Testis (tissue), 2 donors: ENCODE measurements around the gene CSNK1G2.

Experiments
- POLR2A ChIP-seq: fragments of 450-650 bp; IDR thresholded peaks from one replicate; pipeline ENCODE4 v1.6.1; 2017; ENCODE audit warnings: antibody characterized with exemption, mild to moderate bottlenecking, moderate library complexity
- TF ChIP-seq, protein P1 (sequence below), 3 experiments: fragments of 450-650 bp in 2 of 3; fragments of 200-600 bp in 1 of 3; sonication (generic) in 1 of 3; IDR thresholded peaks; one replicate each; pipeline ENCODE4 v1.5.1; 2016 to 2019; ENCODE audit warnings: antibody characterized with exemption in 3 of 3, mild to moderate bottlenecking in 2 of 3, moderate library complexity in 1 of 3

GRCh38 chr19:2018752-2019151, 77.8 kb downstream of the CSNK1G2 start:
- TF ChIP-seq, protein P1, sequence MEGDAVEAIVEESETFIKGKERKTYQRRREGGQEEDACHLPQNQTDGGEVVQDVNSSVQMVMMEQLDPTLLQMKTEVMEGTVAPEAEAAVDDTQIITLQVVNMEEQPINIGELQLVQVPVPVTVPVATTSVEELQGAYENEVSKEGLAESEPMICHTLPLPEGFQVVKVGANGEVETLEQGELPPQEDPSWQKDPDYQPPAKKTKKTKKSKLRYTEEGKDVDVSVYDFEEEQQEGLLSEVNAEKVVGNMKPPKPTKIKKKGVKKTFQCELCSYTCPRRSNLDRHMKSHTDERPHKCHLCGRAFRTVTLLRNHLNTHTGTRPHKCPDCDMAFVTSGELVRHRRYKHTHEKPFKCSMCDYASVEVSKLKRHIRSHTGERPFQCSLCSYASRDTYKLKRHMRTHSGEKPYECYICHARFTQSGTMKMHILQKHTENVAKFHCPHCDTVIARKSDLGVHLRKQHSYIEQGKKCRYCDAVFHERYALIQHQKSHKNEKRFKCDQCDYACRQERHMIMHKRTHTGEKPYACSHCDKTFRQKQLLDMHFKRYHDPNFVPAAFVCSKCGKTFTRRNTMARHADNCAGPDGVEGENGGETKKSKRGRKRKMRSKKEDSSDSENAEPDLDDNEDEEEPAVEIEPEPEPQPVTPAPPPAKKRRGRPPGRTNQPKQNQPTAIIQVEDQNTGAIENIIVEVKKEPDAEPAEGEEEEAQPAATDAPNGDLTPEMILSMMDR (IDR thresholded peaks at IDR 0.05): no peak
- no peak for TF ChIP-seq POLR2A
